ENCODE measurements around the gene RUFY1.

RUFY1 gene

DNA sequence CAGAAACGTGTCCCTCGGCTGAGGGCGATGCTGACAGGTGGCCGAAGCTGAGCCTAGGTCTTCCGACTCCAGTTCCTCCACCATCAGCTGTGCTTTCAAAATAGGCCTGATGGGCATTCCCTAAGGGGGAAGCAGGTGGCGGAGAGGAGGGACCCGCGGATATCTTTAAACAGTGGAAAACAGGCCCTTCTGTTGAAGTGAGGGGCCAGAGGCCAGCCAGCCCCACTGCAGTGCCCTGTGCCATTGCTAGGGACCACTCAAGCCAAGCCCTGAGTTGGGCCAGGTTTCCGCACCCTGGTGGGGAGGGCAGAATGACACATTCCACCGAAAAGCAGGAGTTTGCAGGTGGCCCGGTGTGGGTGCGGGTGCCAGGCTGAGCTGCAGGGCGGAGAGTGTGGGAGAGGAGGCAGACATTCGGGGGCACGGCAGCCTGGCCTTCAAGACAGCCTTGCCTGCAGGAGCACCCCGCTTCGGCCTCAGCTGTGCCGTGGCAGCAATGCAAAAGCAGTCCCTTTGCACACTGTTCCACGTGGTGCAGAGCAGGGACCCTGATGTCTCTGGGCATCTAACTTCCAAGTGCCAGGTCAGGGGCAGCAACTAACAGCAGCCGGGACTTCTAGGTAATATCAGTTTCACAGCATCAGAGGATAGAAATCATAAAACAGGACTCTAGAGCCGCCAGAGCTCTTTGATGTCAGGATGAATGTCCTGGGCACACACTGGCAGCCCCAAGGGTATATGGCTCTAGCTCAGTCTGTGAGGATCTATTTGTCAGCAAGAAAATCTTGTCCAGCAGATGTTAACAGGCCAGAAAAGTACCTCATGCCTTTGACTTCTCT, 55.9 kb downstream of the RUFY1 start:
- DNase-seq, result no peak

DNA sequence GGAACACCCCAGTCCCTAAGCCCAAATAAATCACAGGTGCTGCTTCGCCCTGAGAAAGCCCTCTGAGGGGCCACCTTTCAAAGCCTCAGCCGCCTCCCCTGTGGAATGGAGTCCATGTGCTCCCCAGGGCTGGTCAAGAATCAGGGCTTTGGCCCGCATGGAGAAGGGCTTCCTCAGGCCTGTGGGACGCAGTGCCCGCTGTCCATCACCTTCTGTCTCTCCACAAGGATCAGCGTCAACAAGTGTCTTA, 56.5 kb downstream of the RUFY1 start:
- no peak for DNase-seq

DNA sequence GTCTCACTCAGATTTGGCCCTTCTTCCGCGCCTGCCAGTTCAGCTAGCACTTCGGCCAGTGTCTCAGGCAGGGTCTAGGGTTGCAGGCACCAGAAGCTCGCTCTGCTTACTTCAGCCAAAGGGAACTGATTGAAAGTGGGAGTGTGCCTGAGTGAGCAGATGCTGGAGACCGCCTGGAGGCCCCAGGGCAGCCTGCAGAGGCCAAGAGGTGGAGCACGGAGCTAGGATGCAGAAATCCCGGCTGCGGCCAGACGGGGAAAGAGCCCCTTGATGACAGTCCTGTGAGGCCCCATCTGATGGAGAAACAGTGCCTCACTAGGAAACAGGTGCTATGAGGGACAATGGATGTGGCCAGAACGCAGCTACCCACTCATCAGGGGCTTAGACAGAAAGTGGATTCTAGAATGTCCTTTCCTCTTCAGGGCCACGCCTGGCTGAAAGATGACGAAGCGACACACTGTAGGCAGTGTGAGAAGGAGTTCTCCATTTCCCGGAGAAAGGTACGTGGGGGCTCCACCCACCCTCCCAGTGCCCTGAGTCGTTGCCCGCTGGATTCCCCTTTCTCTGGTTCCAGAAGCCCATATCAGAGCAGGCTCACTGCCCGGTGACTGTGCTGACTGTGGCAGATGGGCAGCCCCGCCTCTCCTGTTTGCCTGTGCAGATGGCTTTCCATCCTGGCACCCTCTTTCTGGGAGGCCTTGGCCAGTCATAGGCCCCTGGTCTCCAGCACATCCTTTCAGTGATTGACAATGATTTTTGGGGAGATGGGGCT, 57.0 kb downstream of the RUFY1 start:
- DNase-seq, result no peak

DNA sequence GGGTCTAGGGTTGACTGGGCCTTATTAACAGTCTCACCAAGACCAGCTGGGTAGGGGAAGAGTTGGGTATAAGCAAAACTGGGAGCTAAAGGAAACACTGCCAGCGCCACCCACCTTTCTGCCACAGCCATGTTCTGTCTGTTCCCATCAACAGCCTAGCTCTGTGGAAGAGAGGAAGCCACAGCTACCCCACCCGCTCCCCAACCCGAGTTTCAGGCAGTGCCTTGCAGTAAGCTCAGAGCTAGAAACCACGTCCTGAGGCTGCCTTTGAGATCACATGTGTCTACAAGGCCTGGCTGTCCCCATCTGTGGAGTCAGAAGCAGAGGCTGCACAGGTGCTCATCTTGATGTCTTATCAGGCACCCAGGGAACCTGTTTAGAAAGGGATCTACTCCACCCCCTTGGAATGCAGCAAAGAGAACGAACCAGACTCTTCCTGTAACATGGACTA, 57.8 kb downstream of the RUFY1 start:
- DNase-seq, result no peak

DNA sequence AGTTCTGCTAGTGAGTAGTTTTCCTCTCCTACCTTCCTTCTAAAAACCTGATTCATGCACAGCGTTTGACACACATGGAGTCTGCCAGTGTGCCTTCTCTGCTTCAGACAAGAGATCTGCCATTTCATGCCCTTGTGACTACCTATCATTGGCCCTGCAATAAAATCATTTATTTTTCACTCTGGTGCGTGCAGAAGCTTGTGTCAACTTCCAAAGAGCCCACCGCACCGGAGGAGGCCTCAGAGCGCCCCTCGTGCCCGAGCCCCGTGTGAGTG, 59.4 kb downstream of the RUFY1 start:
- no peak for DNase-seq

DNA sequence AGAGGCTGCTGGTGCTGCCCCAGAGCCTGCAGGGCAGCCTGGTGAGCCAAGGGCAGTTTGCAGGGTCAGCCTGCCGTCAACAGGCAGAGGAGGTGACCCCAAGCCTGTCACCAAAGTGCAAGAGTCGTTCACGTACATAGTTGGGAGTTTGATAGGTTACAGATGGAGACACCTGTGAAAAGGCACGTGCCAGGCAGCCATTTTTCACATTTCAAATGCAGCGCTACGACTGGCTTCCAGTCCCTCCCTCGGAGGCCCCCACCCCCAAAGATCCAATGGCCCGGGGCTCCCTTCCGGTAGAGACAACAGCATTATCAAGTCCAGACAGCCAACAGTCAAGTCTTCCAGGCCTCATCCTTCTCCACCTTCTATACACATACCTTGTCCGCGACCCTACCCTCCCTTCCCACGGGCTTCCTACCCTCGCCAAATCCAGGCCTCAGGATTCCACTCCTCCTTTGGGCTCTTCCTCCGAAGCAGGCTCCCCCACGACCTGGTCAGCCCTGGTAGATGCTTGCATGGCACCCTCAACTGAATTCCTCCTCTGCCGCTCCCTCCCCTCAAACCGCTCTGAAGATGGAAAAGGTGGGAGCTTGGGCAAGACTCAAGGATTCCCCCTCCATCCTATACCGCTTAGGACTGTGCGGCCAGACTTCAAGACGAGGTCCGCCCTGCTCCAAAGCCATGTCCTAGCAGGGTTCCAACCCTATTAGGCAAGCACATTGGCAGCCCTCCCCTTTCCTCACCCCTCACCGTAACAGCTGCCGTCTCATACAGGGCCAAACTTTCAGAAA, 60.0 kb downstream of the RUFY1 start:
- DNase-seq, result no peak

DNA sequence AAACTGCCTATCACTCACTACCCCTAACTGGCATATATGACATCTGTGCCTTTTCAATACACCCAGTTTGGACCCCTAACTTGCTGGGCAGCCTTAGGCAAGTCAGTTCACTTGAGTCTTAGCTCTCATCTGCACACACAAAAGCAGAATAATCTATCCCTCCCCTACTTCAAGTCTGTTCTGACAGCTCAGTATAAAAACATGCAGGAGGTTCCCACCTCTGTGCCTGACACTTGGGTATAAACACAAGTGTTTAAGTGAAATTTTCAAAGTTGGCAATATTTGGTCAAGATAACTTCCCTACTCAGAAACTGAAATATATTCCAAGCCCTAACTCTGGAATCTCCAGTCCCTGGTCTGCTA, 60.5 kb downstream of the RUFY1 start:
- DNase-seq, result no peak

DNA sequence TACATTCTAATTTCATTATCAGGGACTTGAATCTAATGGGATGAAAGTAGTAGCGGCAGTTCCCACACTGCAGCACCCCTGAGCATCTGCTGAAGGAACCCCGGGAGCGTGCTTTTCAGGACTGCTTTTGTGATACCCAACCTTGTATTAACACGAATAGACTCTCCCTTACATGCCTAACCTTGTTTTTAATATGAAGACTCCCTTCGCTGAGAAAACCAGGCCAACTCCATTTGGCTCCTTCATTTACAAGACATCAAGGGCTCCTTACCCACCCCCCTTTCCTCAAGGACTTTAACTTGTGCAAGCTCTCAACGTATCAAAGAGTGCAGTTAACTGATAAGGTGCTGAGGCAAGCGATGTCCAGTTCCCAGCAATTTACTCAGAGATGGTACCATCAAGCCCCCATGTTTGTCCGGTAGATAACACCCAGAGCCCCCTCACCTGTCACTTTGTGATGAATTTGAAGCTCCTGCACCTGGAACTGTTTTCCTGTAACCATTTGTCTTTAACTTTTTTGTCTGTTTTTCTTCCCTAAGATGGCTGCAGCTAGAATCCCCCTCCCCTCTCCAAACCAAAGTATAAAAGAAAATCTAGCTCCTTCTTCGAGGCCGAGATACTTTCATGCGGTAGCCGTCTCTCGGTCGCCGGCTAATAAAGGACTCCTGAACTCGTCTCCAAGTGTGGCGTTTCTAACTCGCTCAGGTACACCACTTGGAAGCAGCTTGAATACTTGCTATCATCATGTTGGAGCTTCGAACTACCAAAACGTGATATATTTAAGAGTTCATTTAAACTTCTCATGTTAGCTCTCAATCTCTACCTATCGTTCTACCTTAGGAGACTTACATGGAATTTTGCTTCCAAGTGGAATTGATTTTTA, 62.5 kb downstream of the RUFY1 start:
- no peak for DNase-seq

DNA sequence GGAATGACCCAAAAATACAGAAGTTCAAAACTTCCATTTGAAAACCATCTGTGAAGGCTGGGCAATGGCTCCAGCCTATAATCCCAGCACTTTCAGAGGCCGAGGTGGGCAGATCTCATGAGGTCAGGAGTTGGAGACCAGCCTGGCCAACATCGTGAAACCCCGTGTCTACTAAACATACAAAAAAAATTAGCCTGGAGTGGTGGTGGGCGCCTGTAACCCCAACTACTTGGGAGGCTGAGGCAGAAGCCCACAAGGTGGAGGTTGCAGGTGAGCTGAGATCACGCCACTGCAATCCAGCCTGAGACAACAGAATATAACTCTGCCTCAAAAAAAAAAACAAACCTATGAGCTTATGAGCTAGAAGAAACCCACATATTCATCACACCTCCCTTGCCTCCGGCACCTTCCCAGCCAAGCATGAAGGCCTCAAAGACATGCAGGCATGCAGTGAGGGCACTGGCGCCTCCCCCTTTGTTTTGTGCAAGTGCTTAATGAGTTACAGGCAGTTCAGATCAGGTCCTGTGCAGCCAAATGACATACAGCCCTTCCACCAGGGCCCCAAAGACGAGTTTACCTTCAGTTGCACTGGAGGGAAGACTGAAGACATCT, 63.2 kb downstream of the RUFY1 start:
- DNase-seq, result no peak

DNA sequence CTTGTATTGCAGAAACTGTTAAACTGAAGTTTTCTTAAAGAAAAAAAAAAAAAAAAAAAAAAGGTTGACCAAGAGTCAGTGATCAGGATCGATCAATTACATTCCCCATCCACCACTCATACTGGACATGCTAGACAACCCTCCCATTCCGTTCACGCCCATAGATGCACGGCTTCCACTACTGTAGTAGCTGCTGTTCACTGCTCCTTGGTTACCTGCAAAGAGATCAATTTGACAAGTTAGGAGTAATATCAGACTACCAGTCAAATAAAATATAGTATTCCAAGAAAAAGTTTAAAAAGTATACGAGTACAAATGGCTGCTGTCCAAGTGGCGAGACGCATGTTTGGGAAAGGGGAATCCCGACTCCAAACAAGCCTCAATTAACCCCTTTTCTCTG, 64.4 kb downstream of the RUFY1 start:
- no peak for DNase-seq

DNA sequence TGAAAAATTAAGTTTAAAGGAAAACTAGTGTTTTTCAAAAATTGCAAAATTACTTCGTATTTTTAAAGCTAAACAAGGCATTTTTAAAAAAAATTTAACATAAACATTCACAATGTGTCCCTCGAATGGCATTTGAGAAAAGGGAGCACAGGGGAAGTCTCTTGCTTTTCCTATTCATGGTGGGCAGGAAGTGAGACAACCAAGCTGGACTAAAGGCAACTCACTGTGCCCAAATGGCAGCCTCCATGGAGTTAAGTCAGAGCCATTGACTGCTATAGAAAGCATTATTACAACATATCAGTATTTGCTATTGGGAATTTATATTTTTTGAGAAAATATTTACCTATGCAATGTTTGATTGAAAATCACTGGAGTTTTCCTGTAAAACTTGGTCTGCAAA, 64.8 kb downstream of the RUFY1 start:
- no peak for DNase-seq

DNA sequence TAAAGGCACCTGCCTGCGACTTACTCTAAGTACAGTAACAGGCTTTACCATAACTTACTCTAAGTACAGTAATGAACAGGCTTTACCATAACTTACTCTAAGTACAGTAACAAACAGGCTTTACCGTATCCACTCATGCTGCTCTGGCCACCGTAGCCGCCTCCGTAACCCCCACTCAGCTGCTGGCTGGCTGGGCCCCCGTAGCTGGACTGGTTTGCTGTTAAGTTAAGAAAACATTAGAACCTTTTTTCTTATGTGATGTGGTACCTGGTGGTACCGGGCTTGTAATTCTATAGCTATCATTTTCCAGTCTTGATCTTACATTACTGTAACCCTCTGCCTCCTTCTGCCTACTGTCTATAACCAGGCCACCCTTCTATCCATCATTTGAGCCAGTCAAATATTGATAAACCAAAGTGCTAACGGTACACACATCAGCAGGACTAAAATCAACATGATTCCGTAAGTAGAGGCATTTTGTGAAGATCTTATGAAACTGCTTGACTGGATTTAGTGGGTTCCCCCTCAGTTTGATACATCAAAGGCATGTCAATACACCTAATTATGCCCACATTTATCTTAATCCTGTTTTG, 65.7 kb downstream of the RUFY1 start:
- no peak for DNase-seq

DNA sequence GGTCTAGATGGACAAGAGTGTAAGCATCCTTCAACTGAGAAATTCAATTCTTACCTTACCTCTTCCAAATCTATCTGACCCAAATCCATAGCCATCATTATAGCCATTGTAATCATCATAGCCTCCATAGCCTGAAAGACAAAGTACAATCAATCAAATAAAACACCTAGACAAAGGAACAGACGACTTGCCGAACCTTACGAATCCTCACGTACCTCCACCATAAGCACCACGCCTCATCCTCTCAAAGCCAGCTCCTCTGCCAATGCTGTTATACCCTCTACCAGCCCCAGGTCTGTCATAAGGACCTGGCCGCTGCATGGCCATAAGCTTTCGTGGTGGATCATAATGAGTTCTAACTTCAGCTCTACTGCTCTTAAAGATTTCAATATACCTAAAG, 67.6 kb downstream of the RUFY1 start:
- no peak for DNase-seq

DNA sequence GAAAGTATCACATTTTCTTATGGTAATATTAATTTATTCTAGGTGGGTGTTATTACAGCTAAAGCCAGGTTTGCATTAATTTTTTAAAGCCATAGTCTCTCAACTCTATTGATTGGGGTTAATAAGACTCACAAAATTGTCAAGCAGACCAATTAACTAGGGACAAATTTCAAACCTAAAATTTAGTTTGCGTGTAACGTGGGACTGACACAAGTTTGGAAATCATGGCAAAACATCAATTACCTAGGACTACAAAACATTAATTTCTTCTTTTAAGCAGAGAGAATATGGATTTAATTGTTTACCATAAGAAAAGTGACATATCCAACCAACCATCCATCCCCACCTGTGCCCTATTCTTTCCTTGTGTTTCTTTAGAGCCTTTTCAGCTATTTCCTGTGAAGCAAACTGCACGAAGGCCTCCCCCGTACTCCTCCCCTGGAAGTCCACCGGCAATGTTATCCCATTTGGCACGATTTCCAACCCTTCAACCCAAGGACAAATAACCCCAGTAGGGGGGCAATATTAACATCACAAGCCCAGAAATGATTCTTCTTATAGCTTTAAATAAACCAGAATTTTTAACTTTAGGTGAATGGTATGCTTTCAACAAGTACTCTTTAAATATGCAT, 68.7 kb downstream of the RUFY1 start:
- DNase-seq, result no peak

DNA sequence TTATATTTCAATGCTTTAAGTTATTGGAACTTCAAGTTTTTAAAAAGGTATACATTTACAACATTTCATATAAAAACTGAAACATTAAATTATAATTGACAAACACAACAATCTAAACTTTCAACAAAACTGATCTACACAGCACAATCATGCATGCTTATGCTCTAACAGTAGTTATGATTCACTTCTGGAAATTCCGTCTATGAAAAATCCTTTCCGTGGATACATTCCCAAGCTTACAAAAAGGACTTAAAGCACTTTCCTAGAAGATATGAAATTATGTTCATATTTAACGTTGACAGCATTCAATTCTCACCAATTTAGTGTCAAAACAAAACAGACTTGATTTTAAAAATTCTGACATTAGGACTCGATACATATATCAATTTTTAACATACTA, 69.4 kb downstream of the RUFY1 start:
- no peak for DNase-seq

DNA sequence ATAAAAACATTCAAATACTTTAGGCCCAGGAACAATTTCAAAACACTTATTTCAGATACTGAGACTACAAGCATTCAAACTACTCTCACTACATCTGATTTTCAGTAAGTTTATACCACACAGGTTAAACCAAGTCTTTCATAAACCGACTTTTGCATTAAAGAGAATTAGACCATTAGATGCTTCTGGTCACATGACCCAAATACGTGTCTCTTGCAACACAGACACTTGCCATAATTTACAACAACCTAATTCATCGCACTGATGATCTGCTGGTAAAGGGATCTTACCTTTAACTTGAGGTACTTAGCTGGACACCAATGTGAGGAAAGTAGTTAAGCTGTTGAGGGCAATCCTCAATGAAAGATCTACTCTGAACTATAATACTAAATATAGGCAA, 69.9 kb downstream of the RUFY1 start:
- DNase-seq, result no peak

DNA sequence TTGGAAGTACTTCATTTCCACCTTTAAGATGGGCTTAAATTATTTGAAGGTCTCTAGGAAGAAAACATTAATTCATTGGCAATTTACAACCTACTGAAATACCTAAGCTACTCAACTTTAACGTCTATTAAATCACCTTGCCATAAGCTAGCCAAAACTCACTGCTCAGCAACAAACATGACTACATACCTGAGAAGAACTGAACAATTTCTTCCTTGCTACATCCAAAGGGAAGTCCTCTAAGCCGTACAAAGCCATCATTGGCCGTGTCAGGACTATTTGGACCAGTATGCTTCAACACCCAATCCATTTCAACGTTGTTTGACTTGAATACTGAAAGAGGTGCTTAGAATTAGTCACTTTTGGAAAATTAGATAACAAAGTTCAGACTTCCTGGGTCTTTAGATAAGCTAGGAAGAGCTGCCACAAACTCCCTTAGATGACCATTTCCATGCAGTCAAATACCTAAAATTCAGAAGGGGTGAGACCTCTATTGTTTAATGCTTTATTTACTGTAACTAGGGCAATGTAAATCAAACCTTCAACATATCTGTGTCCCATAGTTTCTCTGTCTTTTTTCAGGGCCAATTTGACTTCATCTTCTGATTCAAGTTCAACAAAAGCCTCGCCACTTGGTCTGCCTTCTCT, 70.5 kb downstream of the RUFY1 start:
- DNase-seq, result no peak

DNA sequence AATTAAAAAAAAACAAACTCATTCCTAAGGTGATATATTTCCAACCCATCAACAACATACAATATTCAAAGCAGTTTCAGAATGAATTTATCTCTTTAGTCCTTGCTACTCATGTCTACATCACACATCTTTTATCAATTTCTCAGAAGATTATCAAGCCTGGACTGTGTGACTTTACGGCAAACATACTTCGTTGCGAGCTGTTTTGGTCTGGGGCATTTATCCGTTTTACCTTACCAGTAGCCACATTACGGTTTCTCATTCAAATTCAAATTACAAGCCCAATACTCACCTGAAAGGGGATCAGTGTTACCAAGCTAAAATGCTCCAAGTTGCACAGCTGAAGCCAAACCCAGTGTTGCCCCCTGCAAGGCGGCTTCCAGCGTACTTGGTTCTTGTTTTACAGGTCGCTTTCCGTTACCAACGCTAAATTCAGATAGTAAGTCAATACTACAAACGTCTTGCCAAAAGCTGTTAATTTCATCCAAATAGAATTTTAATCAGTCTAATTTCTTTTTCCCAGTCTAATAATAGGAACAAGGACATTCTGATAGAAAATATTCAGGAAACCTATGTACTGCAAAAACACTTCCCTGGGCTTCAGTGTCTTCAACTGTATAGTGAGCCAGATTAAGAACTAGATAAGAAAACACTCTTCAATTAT, 71.3 kb downstream of the RUFY1 start:
- DNase-seq, result no peak

DNA sequence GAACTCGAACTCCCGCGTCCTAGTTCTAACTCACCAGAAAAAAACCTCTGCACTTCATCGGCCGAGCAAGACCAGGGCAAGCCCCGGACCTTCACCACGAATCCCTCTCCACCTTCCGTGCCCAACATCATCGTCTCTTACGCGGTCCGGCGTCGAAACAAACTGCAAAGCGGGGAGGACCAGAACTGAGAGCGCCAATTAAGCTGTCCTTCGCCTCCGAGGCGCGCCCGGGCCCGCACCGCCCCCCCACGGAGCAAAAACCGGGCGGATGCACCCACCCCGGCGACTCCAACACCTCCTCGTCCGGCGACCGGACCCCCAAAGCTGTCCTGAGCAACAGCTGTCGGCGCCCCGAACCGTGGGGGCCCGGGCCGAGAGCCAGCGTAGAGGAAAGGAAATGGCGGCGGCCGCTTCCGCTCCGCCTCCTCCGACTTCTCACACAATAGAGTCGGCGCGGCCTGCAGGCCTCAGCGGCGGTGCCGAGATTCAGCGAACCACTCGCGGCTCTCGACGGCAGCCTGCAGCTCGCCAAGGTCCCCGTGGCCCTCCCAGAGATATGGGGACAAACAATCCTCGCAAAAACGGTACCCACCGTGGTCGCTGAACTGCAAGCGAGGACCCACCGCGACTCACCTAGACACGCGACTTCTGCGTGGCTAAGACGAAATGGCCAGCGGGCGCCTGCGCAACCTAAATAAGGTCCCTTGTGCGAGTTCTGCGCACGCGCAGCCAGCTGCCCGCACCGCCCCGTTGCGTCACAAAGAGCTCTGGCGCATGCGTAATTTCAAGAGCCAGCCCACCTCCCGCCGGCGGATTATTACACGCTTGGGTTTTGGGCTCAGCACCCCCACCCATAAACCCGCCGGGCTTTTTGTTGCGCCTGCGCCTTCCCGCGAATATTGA, 72.9 kb downstream of the RUFY1 start, which contains the start of gene HNRNPH1:
TSS of gene HNRNPH1 (minus strand) at position 669 of the 903 bp plus-strand sequence. CDS start at position 131, 538 bp downstream.
- DNase-seq, result peak; percentile 99

Measured in 8988T (cell line).